GM12878 (cell line): ENCODE results near the gene UGT1A8.
"Not testable (repeated sequence)": the region's sequence is repeated elsewhere in the genome, so short reads cannot be mapped to it uniquely, and the experiment has no call there.

Experiments used
- CBX5 ChIP-seq: sonication (generic); IDR thresholded peaks from 2 replicates; pipeline ENCODE4 v1.6.1; 2016; ENCODE audit warnings: low read depth, moderate library complexity, mild to moderate bottlenecking, inconsistent platforms
- HDGF ChIP-seq: fragments of 450-650 bp; IDR thresholded peaks from 2 replicates; pipeline ENCODE4 v1.6.1; 2016; ENCODE audit warnings: antibody characterized with exemption
- REST ChIP-seq: IDR thresholded peaks from 2 replicates; pipeline ENCODE4 v1.6.1; 2012; ENCODE audit warnings: mild to moderate bottlenecking, low read depth, low read length
- TF ChIP-seq, protein P1 (sequence below), 3 experiments: IDR thresholded peaks in 2 of 3; conservative IDR thresholded peaks in 1 of 3; 2 replicates each; pipeline ENCODE4 v1.5.1; 2011; ENCODE audit warnings: low read depth in 3 of 3, low read length in 3 of 3, mild to moderate bottlenecking in 3 of 3, control low read depth in 2 of 3, moderate library complexity in 2 of 3, inconsistent platforms in 1 of 3, mixed read lengths in 1 of 3; ENCODE audit not compliant: control insufficient read depth in 2 of 3, insufficient read depth in 1 of 3; ENCODE audit errors: extremely low read depth in 1 of 3

- not testable (repeated sequence) for TF ChIP-seq HDGF, REST, CBX5
- TF ChIP-seq, protein P1, sequence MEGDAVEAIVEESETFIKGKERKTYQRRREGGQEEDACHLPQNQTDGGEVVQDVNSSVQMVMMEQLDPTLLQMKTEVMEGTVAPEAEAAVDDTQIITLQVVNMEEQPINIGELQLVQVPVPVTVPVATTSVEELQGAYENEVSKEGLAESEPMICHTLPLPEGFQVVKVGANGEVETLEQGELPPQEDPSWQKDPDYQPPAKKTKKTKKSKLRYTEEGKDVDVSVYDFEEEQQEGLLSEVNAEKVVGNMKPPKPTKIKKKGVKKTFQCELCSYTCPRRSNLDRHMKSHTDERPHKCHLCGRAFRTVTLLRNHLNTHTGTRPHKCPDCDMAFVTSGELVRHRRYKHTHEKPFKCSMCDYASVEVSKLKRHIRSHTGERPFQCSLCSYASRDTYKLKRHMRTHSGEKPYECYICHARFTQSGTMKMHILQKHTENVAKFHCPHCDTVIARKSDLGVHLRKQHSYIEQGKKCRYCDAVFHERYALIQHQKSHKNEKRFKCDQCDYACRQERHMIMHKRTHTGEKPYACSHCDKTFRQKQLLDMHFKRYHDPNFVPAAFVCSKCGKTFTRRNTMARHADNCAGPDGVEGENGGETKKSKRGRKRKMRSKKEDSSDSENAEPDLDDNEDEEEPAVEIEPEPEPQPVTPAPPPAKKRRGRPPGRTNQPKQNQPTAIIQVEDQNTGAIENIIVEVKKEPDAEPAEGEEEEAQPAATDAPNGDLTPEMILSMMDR (IDR thresholded peaks at IDR 0.05 in 2 of 3, conservative IDR thresholded peaks at IDR 0.05 in 1 of 3; ENCODE audit: control insufficient read depth in 2 of 3, extremely low read depth in 1 of 3, insufficient read depth in 1 of 3, low read depth in 3 of 3, low read length in 3 of 3) = not testable (repeated sequence)
Measured at GRCh38 chr2:233636306-233636705, 18.9 kb downstream of the UGT1A8 start, which contains the start of gene UGT1A10.
